GM23338 (cell line): Measurements from ENCODE around the gene TSPAN13. TPM values are rescaled to one million over a fixed set of nuclear protein-coding genes. Genes with fewer than 3 reads are reported as not detected.

Experiments used
- ATAC-seq: fragments of 200-7000 bp; cut with Tn5 transposase; 3 replicates; pipeline ENCODE4 v1.9.1; 2020
- DNase-seq: peaks from one replicate; pipeline ENCODE4 v3.0.0-alpha.2; 2015; ENCODE audit warnings: low spot score
- H2AFZ ChIP-seq: fragments of 200-600 bp; sonication (generic); 2 replicates; pipeline ENCODE4 v1.8.0; 2016; ENCODE audit warnings: antibody characterized with exemption, mild to moderate bottlenecking, moderate library complexity
- H3F3A ChIP-seq: fragments of 200-600 bp; sonication (generic); replicated peaks from 2 replicates; pipeline ENCODE4 v1.8.0; 2017; ENCODE audit warnings: antibody characterized with exemption, mixed run types, low read depth
- H3K27ac ChIP-seq: fragments of 200-600 bp; sonication (generic); 2 replicates; pipeline ENCODE4 v1.6.1; 2016; ENCODE audit warnings: low read depth
- H3K27me3 ChIP-seq: fragments of 200-600 bp; sonication (generic); 2 replicates; pipeline ENCODE4 v1.8.0; 2016; ENCODE audit warnings: mild to moderate bottlenecking, mixed run types, moderate library complexity; ENCODE audit not compliant: insufficient read depth
- H3K36me3 ChIP-seq: fragments of 200-600 bp; sonication (generic); 2 replicates; pipeline ENCODE4 v1.8.0; 2016; ENCODE audit warnings: mild to moderate bottlenecking; ENCODE audit not compliant: insufficient read depth
- H3K4me1 ChIP-seq: fragments of 200-600 bp; sonication (generic); 2 replicates; pipeline ENCODE4 v1.8.0; 2016; ENCODE audit warnings: mild to moderate bottlenecking, moderate library complexity; ENCODE audit not compliant: insufficient read depth
- H3K4me2 ChIP-seq: fragments of 200-600 bp; sonication (generic); 2 replicates; pipeline ENCODE4 v1.7.1; 2017; ENCODE audit warnings: mixed run types
- H3K4me3 ChIP-seq: fragments of 200-600 bp; sonication (generic); 2 replicates; pipeline ENCODE4 v1.6.1; 2016; ENCODE audit warnings: mixed run types
- H3K79me2 ChIP-seq: fragments of 200-600 bp; sonication (generic); replicated peaks from 2 replicates; pipeline ENCODE4 v1.8.0; 2017; ENCODE audit warnings: mild to moderate bottlenecking; ENCODE audit not compliant: insufficient read depth
- H3K9me2 ChIP-seq: fragments of 200-600 bp; sonication (generic); 2 replicates; pipeline ENCODE4 v1.8.0; 2017; ENCODE audit not compliant: insufficient read depth
- H4K20me1 ChIP-seq: fragments of 200-600 bp; sonication (generic); replicated peaks from 2 replicates; pipeline ENCODE4 v1.8.0; 2017; ENCODE audit warnings: mild to moderate bottlenecking; ENCODE audit not compliant: insufficient read depth
- H3K27ac Mint-ChIP-seq: 2 replicates; pipeline ENCODE4 v1.8.0; 2020; ENCODE audit warnings: inconsistent platforms, mild to moderate bottlenecking, moderate library complexity, mixed read lengths
- H3K27me3 Mint-ChIP-seq: 3 replicates; pipeline ENCODE4 v1.8.0; 2022; ENCODE audit warnings: low read depth, mild to moderate bottlenecking, moderate library complexity, mixed read lengths, inconsistent platforms; ENCODE audit not compliant: insufficient read depth, poor library complexity
- H3K36me3 Mint-ChIP-seq: 3 replicates; pipeline ENCODE4 v1.8.0; 2021; ENCODE audit warnings: low read depth, mild to moderate bottlenecking, inconsistent platforms, moderate library complexity, mixed read lengths
- H3K4me1 Mint-ChIP-seq: 3 replicates; pipeline ENCODE4 v1.8.0; 2020; ENCODE audit warnings: mild to moderate bottlenecking, inconsistent platforms, mixed read lengths
- H3K4me3 Mint-ChIP-seq: 3 replicates; pipeline ENCODE4 v1.8.0; 2021; ENCODE audit warnings: moderate library complexity, mild to moderate bottlenecking, inconsistent platforms, mixed read lengths
- H3K9me3 Mint-ChIP-seq: 3 replicates; pipeline ENCODE4 v1.8.0; 2020; ENCODE audit warnings: moderate library complexity, mild to moderate bottlenecking, inconsistent platforms, mixed read lengths
- CREB1 ChIP-seq: fragments of 250-450 bp; sonication (Bioruptor Pico); IDR thresholded peaks from 2 replicates; pipeline ENCODE4 v1.5.0; 2020; ENCODE audit warnings: low read depth, mild to moderate bottlenecking, moderate library complexity
- CTCF ChIP-seq, 2 experiments: fragments of 200-600 bp in 1 of 2; sonication (generic) in 1 of 2; conservative IDR thresholded peaks; 2 replicates each; pipeline versions ENCODE4 v1.5.1 to v1.6.1; 2016 to 2017; ENCODE audit warnings: antibody characterized with exemption in 2 of 2, low read depth in 2 of 2, mild to moderate bottlenecking in 2 of 2, moderate library complexity in 1 of 2
- ETS1 ChIP-seq: IDR thresholded peaks from 2 replicates; pipeline ENCODE4 v1.6.1; 2016; ENCODE audit warnings: antibody characterized with exemption
- EZH2 ChIP-seq: fragments of 200-600 bp; sonication (generic); IDR thresholded peaks from one replicate; pipeline ENCODE4 v1.8.0; 2017; ENCODE audit warnings: antibody characterized with exemption, mild to moderate bottlenecking, low read depth; ENCODE audit not compliant: unreplicated experiment
- EZH2phosphoT487 ChIP-seq: fragments of 200-600 bp; sonication (generic); IDR thresholded peaks from one replicate; pipeline ENCODE4 v1.8.1; 2018; ENCODE audit warnings: antibody characterized with exemption; ENCODE audit not compliant: unreplicated experiment
- JUNB ChIP-seq: IDR thresholded peaks from one replicate; pipeline ENCODE4 v1.6.1; 2016; ENCODE audit warnings: antibody characterized with exemption; ENCODE audit not compliant: unreplicated experiment
- NANOG ChIP-seq: IDR thresholded peaks from 2 replicates; pipeline ENCODE4 v1.6.1; 2016; ENCODE audit warnings: antibody characterized with exemption, borderline replicate concordance
- POLR2AphosphoS5 ChIP-seq: IDR thresholded peaks from 2 replicates; pipeline ENCODE4 v1.6.1; 2016; ENCODE audit warnings: antibody characterized with exemption, low read depth
- STAT1 ChIP-seq: IDR thresholded peaks from one replicate; pipeline ENCODE4 v1.6.1; 2016; ENCODE audit warnings: antibody characterized with exemption; ENCODE audit not compliant: unreplicated experiment
- ZNF114 ChIP-seq: fragments of 250-450 bp; sonication (Bioruptor Pico); IDR thresholded peaks from 2 replicates; pipeline ENCODE4 v1.5.0; 2020; ENCODE audit warnings: mild to moderate bottlenecking, moderate library complexity
- ZNF331 ChIP-seq: fragments of 250-450 bp; sonication (Bioruptor Pico); IDR thresholded peaks from 2 replicates; pipeline ENCODE4 v1.5.0; 2020; ENCODE audit warnings: low read depth, mild to moderate bottlenecking, moderate library complexity
- polyA plus RNA-seq: library from polyadenylated mRNA; unstranded; fragments of >200 nt; fragmentation: Nextera tagmentation; extraction: Ambion mirVana; gene quantifications from 2 replicates; pipeline ENCODE4 v1.2.1, GENCODE V29; 2016
- total RNA-seq: library from RNA; depleted of rRNA; stranded (reverse); fragments of >200 nt; shearing (Covaris generic); gene quantifications from 2 replicates; pipeline ENCODE4 v1.2.3, GENCODE V29; 2014
- TF ChIP-seq, protein P1 (sequence below): fragments of 250-450 bp; sonication (Bioruptor Pico); IDR thresholded peaks from 2 replicates; pipeline ENCODE4 v1.5.0; 2020; ENCODE audit warnings: mild to moderate bottlenecking, moderate library complexity

TSPAN13 gene
- total and polyA plus RNA-seq, 2 experiments from 2014 or later: 27.6 to 40.9 TPM

DNA sequence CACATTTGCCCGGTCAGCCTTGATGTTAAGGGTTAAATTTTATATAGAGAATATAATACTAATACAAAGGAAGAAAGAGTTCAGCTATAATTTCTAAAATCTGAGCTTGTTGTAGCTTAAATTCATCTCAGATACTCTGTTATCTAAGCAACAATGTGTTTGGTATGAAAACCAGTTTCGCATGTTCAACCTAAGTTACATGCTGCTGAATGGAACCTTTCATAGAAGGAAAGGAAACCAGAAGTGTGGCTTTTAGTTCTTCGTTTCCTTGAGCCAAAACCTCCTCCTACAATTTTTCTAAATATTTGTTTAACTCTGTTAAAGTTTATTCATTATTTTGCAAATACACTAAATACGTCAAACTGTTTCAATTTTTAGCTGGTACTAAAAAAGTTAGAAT, 32.7 kb downstream of the TSPAN13 start (continued):
- TF ChIP-seq, protein P1, sequence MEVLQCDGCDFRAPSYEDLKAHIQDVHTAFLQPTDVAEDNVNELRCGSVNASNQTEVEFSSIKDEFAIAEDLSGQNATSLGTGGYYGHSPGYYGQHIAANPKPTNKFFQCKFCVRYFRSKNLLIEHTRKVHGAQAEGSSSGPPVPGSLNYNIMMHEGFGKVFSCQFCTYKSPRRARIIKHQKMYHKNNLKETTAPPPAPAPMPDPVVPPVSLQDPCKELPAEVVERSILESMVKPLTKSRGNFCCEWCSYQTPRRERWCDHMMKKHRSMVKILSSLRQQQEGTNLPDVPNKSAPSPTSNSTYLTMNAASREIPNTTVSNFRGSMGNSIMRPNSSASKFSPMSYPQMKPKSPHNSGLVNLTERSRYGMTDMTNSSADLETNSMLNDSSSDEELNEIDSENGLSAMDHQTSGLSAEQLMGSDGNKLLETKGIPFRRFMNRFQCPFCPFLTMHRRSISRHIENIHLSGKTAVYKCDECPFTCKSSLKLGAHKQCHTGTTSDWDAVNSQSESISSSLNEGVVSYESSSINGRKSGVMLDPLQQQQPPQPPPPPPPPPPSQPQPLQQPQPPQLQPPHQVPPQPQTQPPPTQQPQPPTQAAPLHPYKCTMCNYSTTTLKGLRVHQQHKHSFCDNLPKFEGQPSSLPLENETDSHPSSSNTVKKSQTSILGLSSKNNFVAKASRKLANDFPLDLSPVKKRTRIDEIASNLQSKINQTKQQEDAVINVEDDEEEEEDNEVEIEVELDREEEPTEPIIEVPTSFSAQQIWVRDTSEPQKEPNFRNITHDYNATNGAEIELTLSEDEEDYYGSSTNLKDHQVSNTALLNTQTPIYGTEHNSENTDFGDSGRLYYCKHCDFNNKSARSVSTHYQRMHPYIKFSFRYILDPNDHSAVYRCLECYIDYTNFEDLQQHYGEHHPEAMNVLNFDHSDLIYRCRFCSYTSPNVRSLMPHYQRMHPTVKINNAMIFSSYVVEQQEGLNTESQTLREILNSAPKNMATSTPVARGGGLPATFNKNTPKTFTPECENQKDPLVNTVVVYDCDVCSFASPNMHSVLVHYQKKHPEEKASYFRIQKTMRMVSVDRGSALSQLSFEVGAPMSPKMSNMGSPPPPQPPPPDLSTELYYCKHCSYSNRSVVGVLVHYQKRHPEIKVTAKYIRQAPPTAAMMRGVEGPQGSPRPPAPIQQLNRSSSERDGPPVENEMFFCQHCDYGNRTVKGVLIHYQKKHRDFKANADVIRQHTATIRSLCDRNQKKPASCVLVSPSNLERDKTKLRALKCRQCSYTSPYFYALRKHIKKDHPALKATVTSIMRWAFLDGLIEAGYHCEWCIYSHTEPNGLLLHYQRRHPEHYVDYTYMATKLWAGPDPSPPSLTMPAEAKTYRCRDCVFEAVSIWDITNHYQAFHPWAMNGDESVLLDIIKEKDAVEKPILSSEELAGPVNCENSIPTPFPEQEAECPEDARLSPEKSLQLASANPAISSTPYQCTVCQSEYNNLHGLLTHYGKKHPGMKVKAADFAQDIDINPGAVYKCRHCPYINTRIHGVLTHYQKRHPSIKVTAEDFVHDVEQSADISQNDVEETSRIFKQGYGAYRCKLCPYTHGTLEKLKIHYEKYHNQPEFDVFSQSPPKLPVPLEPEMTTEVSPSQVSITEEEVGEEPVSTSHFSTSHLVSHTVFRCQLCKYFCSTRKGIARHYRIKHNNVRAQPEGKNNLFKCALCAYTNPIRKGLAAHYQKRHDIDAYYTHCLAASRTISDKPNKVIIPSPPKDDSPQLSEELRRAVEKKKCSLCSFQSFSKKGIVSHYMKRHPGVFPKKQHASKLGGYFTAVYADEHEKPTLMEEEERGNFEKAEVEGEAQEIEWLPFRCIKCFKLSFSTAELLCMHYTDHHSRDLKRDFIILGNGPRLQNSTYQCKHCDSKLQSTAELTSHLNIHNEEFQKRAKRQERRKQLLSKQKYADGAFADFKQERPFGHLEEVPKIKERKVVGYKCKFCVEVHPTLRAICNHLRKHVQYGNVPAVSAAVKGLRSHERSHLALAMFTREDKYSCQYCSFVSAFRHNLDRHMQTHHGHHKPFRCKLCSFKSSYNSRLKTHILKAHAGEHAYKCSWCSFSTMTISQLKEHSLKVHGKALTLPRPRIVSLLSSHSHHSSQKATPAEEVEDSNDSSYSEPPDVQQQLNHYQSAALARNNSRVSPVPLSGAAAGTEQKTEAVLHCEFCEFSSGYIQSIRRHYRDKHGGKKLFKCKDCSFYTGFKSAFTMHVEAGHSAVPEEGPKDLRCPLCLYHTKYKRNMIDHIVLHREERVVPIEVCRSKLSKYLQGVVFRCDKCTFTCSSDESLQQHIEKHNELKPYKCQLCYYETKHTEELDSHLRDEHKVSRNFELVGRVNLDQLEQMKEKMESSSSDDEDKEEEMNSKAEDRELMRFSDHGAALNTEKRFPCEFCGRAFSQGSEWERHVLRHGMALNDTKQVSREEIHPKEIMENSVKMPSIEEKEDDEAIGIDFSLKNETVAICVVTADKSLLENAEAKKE (CRISPR knock-in tag): no peak
- TF ChIP-seq EZH2phosphoT487 (no peak), JUNB (no peak), ZNF114 (CRISPR knock-in tag) (no peak), CREB1 (CRISPR knock-in tag) (no peak), ZNF331 (CRISPR knock-in tag) (no peak), STAT1 (no peak), CTCF (conservative IDR thresholded peaks at IDR 0.05; ENCODE audit: low read depth in 2 of 2) (no peak)

DNA sequence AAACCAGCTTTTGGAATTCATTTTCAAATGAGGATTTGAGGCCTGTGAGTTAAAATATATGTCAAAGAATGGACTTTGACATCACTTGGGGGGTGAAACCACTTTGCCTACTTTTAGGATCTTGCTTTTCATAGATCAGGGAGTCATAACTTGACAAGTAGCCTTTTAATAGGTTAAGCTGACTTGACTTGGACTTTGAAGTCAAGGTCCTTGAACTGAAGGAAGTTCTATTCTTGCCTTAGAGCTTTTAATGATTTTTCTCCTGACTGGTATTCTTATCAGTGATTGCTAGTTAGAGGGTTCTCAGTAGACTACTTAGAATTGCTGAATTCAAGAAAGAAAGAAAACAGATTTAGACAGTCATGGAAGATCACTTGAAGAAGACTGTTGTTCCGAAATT, 33.6 kb downstream of the TSPAN13 start:
- Histone ChIP-seq H3K4me2 (no peak overlapping the region), H3K4me1 (no peaks in the 10 kb centered on the region), H3F3A (no peaks in the 10 kb centered on the region), H3K36me3 (no peaks in the 10 kb centered on the region), H3K4me3 (no peak overlapping the region), H3K9me2 (no peaks in the 10 kb centered on the region), H3K27me3 (no peaks in the 10 kb centered on the region), H2AFZ (no peak overlapping the region), H3K27ac (no peak overlapping the region), H3K79me2 (no peaks in the 10 kb centered on the region), H4K20me1 (no peaks in the 10 kb centered on the region)
- no peaks in the 10 kb centered on the region; the same call in 1 of the 3 replicates for H3K9me3 Mint-ChIP-seq
- H3K4me3 Mint-ChIP-seq: no peak overlapping the region
- no peak overlapping the region for H3K27ac Mint-ChIP-seq
- DNase-seq: no peak
- H3K4me1 Mint-ChIP-seq: no peaks in the 10 kb centered on the region; the same call in 2 of the 3 replicates
- H3K27me3 Mint-ChIP-seq: no peaks in the 10 kb centered on the region
- peaks cover 3% of the 10 kb centered on the region; the same call in 2 of the 3 replicates for H3K36me3 Mint-ChIP-seq
- ATAC-seq: no peak
- TF ChIP-seq POLR2AphosphoS5: no peak
- TF ChIP-seq NANOG: no peak
- no peak for TF ChIP-seq STAT1
- TF ChIP-seq EZH2: no peak
- TF ChIP-seq ETS1: no peak
- TF ChIP-seq ZNF114 (CRISPR knock-in tag): no peak
- no peak for TF ChIP-seq CREB1 (CRISPR knock-in tag)
- no peak for TF ChIP-seq JUNB
